Stomach smooth muscle (tissue), 2 donors: ENCODE measurements around the gene SRGAP2.
A peak's percentile ranks its signal among the peaks of the same experiment; 100 is the strongest.
"Not testable (repeated sequence)": the region's sequence is repeated elsewhere in the genome, so short reads cannot be mapped to it uniquely, and the experiment has no call there.

Source experiments
- H3K27ac ChIP-seq: one replicate; pipeline ENCODE4 v1.7.0; 2013; ENCODE audit warnings: mild to moderate bottlenecking, low read length, inconsistent platforms
- H3K27me3 ChIP-seq, 2 donors: one replicate each; pipeline ENCODE4 v1.7.0; 2013; ENCODE audit warnings: low read length in 2 of 2; ENCODE audit not compliant: insufficient read depth in 2 of 2, control insufficient read depth in 1 of 2
- H3K36me3 ChIP-seq, 2 donors: one replicate each; pipeline ENCODE4 v1.7.0; 2013; ENCODE audit warnings: low read length in 2 of 2; ENCODE audit not compliant: control insufficient read depth in 2 of 2, insufficient read depth in 2 of 2
- H3K4me1 ChIP-seq: one replicate; pipeline ENCODE4 v1.7.0; 2013; ENCODE audit warnings: low read length; ENCODE audit not compliant: control insufficient read depth, insufficient read depth
- H3K4me3 ChIP-seq, 2 donors: one replicate each; pipeline ENCODE4 v1.7.0; 2013; ENCODE audit warnings: low read length in 2 of 2
- H3K9ac ChIP-seq, 2 donors: one replicate each; pipeline ENCODE4 v1.7.0; 2013; ENCODE audit warnings: low read length in 2 of 2, mild to moderate bottlenecking in 1 of 2
- H3K9me3 ChIP-seq, 2 donors: one replicate each; pipeline ENCODE4 v1.7.0; 2013; ENCODE audit warnings: low read length in 2 of 2; ENCODE audit not compliant: control insufficient read depth in 2 of 2
- donor health status: healthy.
- donor health status: Pancreatic carcinoma.

Gene SRGAP2

GRCh38 chr1:206203364-206204158, at the start of gene SRGAP2:
SRGAP2 (plus strand) TSS chr1:206203541; CDS start chr1:206205971, 2,430 bp downstream.
- not testable (repeated sequence) for H3K9me3 ChIP-seq, H3K9ac ChIP-seq, H3K27me3 ChIP-seq, H3K4me1 ChIP-seq, H3K27ac ChIP-seq, H3K36me3 ChIP-seq
- H3K4me3 ChIP-seq: peak within 1 kb of the TSS in 1 of 2 donors; percentile 49

DNA sequence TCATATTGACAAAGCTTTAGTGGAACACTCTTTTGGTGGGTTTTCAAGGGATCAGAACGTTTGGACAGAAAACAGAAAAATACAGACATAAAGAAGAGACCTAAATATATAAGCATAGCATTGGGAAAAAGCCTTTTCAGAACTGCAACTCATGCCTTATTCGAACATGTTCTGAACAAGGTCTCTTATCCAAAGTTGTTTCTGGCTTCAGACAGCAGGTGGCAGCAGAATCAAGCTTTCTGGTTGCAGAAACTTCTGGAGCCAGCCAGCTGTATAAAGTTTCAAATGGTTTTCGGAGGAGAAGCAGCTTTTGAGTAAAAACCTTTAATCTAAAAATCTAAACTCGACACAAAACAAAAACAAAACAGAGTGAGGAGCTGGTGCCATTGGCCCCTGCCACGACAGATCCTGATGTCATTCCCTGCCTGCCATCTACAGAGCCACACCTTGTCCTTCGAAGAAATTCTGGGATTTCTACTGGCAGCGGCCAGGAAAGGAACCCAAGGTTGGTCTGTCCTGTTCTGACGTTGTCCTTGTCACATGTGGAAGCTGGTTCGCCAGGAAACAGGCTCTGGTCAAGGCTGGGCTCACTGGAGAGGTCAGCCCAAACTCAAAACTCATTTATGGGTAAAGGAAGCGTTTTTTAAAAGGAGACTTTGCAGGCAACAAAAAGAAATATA, 35.9 kb upstream of the SRGAP2 start:
- not testable (repeated sequence) for H3K4me1 ChIP-seq, H3K4me3 ChIP-seq, H3K9me3 ChIP-seq, H3K27me3 ChIP-seq, H3K9ac ChIP-seq, H3K36me3 ChIP-seq, H3K27ac ChIP-seq

DNA sequence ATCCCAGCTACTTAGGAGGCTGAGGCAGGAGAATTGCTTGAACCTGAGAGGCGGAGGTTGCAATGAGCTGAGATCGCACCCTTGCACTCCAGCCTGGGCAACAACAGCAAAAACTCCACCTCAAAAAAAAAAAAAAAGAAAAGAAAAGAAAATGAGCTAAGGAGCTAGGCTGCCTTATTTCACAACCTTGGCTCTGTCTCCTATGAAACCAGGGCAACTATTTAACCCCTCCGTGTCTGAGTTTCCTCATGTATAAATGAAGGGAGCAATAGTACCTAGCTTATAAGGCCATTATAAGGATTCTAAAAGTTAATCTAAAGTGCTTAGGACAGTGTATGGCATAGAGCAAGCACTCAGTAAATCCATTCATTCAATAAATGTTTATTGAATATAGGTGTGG, 33.5 kb upstream of the SRGAP2 start:
- not testable (repeated sequence) for H3K4me1 ChIP-seq, H3K9ac ChIP-seq, H3K36me3 ChIP-seq, H3K27ac ChIP-seq, H3K27me3 ChIP-seq, H3K9me3 ChIP-seq, H3K4me3 ChIP-seq

- H3K4me3 ChIP-seq, H3K27ac ChIP-seq, H3K36me3 ChIP-seq, H3K27me3 ChIP-seq, H3K4me1 ChIP-seq, H3K9me3 ChIP-seq, H3K9ac ChIP-seq: not testable (repeated sequence)
Measured at GRCh38 chr1:206173110-206173719, 30.1 kb upstream of the SRGAP2 start.

DNA sequence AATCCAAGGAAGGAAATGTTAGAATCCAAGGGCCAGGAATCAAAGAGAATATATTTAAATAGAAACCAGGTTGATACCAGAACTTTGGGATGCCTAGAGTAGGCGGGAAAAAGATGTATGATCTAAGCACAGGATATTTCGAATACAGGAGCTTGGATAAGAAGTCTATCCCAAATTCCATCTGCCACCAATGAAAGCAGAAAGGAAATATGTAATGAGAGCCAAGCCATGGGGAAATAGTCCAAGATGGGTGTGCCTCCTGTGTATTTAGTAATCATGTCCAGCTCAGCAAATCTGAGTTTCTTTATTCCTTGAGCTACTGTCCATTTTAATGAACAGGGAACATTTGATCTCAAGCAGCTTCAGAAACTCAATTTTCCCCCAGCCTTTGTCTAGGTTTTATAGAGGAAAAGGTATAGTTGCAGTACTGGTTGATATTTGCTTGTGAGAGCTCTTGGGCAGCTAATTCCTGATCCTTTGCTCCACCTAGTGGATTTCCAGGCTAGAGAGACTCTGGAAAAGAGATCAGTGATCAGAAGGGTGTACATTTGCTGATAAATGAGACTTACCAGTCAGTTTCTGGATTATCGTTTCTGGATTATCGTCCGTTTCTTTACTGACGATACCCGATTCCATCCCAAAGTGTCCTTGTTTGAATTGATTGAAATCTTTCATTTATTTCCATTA, 29.0 kb upstream of the SRGAP2 start:
- H3K9ac ChIP-seq, H3K36me3 ChIP-seq, H3K4me3 ChIP-seq, H3K27me3 ChIP-seq, H3K27ac ChIP-seq, H3K9me3 ChIP-seq, H3K4me1 ChIP-seq: not testable (repeated sequence)

- H3K36me3 ChIP-seq, H3K27me3 ChIP-seq, H3K27ac ChIP-seq: not testable (repeated sequence)
Measured at GRCh38 chr1:206175459-206176113, 27.8 kb upstream of the SRGAP2 start.

GRCh38 chr1:206176114-206176502, 27.2 kb upstream of the SRGAP2 start:
- not testable (repeated sequence) for H3K9me3 ChIP-seq, H3K27me3 ChIP-seq, H3K27ac ChIP-seq, H3K36me3 ChIP-seq, H3K4me1 ChIP-seq, H3K9ac ChIP-seq, H3K4me3 ChIP-seq

More at GRCh38 chr1:206175459-206176113, 27.8 kb upstream of the SRGAP2 start:
- H3K9ac ChIP-seq, H3K4me1 ChIP-seq, H3K9me3 ChIP-seq, H3K4me3 ChIP-seq: not testable (repeated sequence)

GRCh38 chr1:206178061-206178989, 25.0 kb upstream of the SRGAP2 start:
- not testable (repeated sequence) for H3K9me3 ChIP-seq, H3K4me3 ChIP-seq, H3K4me1 ChIP-seq, H3K9ac ChIP-seq, H3K27ac ChIP-seq, H3K36me3 ChIP-seq, H3K27me3 ChIP-seq

DNA sequence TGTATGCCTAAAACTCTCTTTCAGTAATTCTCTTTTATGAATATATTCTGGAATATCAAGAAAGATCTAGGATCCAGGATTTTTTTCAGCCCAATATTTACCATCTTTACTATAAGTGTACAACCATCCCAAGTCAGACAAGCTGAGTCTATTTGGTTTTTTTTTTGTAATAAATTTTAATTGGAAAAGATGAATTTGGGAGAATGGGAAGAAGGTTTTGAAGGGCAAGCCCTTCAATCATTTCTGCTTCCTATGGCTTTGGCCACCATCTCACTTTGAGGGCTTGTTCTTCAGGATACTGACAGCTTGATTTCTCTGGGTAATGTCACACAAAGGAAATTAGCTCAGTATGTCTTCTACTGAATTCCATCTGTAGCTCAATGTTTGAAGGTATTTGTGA, 23.7 kb upstream of the SRGAP2 start:
- H3K9ac ChIP-seq, H3K4me1 ChIP-seq, H3K36me3 ChIP-seq, H3K27me3 ChIP-seq, H3K4me3 ChIP-seq, H3K9me3 ChIP-seq, H3K27ac ChIP-seq: not testable (repeated sequence)
